ENCODE measurements around the gene SPOCK1.

The SPOCK1 gene

GRCh38 chr5:137114529-137114928, 384.6 kb downstream of the SPOCK1 start:
- H3K27ac ChIP-seq = no peak overlapping the region
- H3K4me3 ChIP-seq = no peak overlapping the region

- H3K4me3 ChIP-seq = no peak overlapping the region
- H3K27ac ChIP-seq = no peak overlapping the region
Measured at GRCh38 chr5:137113939-137114338, 385.2 kb downstream of the SPOCK1 start.

GRCh38 chr5:137113161-137113560, 386.0 kb downstream of the SPOCK1 start:
- no peak overlapping the region for H3K4me3 ChIP-seq
- H3K27ac ChIP-seq = no peak overlapping the region

- Histone ChIP-seq H3K27ac (no peak overlapping the region), H3K4me3 (no peak overlapping the region)
Measured at GRCh38 chr5:137105351-137106035, 393.6 kb downstream of the SPOCK1 start.

GRCh38 chr5:137101544-137101943, 397.6 kb downstream of the SPOCK1 start:
- Histone ChIP-seq H3K4me3 (no peak overlapping the region), H3K27ac (no peak overlapping the region)

- H3K4me3 ChIP-seq = no peak overlapping the region
- no peak overlapping the region for H3K27ac ChIP-seq
Measured at GRCh38 chr5:137099651-137100050, 399.5 kb downstream of the SPOCK1 start.

- Histone ChIP-seq H3K27ac (no peak overlapping the region), H3K4me3 (no peak overlapping the region)
Measured at GRCh38 chr5:137098663-137099062, 400.5 kb downstream of the SPOCK1 start.

GRCh38 chr5:137098238-137098637, 400.9 kb downstream of the SPOCK1 start:
- H3K4me3 ChIP-seq = no peak overlapping the region
- no peak overlapping the region for H3K27ac ChIP-seq

- Histone ChIP-seq H3K27ac (no peak overlapping the region), H3K4me3 (no peak overlapping the region)
Measured at GRCh38 chr5:137097203-137097602, 401.9 kb downstream of the SPOCK1 start.

- no peak overlapping the region for H3K27ac ChIP-seq
- no peak overlapping the region for H3K4me3 ChIP-seq
Measured at GRCh38 chr5:137096149-137097103, 402.7 kb downstream of the SPOCK1 start.

- Histone ChIP-seq H3K27ac (no peak overlapping the region), H3K4me3 (no peak overlapping the region)
Measured at GRCh38 chr5:137095597-137095996, 403.5 kb downstream of the SPOCK1 start.

GRCh38 chr5:137092831-137093230, 406.3 kb downstream of the SPOCK1 start:
- H3K27ac ChIP-seq = no peak overlapping the region

GRCh38 chr5:137091472-137091871, 407.7 kb downstream of the SPOCK1 start:
- no peak overlapping the region for H3K27ac ChIP-seq
- H3K4me3 ChIP-seq = no peak overlapping the region

More at GRCh38 chr5:137092831-137093230, 406.3 kb downstream of the SPOCK1 start:
- no peak overlapping the region for H3K4me3 ChIP-seq

- H3K27ac ChIP-seq = peak overlapping the region in 1 of 21 experiments; percentile 15
Measured at GRCh38 chr5:137090721-137091120, 408.4 kb downstream of the SPOCK1 start.

GRCh38 chr5:137090151-137090550, 409.0 kb downstream of the SPOCK1 start:
- no peak overlapping the region for H3K4me3 ChIP-seq
- peak overlapping the region in 1 of 21 experiments; percentile 15 for H3K27ac ChIP-seq

More at GRCh38 chr5:137090721-137091120, 408.4 kb downstream of the SPOCK1 start:
- H3K4me3 ChIP-seq = no peak overlapping the region

- Histone ChIP-seq H3K4me3 (no peak overlapping the region), H3K27ac (no peak overlapping the region)
Measured at GRCh38 chr5:137088175-137088574, 411.0 kb downstream of the SPOCK1 start.

GRCh38 chr5:137086342-137086741, 412.8 kb downstream of the SPOCK1 start:
- Histone ChIP-seq H3K4me3 (no peak overlapping the region), H3K27ac (no peak overlapping the region)

GRCh38 chr5:137085206-137085605, 413.9 kb downstream of the SPOCK1 start:
- Histone ChIP-seq H3K27ac (no peak overlapping the region), H3K4me3 (no peak overlapping the region)

- H3K27ac ChIP-seq = no peak overlapping the region
- no peak overlapping the region for H3K4me3 ChIP-seq
Measured at GRCh38 chr5:137084016-137084415, 415.1 kb downstream of the SPOCK1 start.

- no peak overlapping the region for H3K4me3 ChIP-seq
- no peak overlapping the region for H3K27ac ChIP-seq
Measured at GRCh38 chr5:137082951-137083350, 416.2 kb downstream of the SPOCK1 start.

GRCh38 chr5:137078171-137078665, 420.9 kb downstream of the SPOCK1 start:
- no peak overlapping the region for H3K27ac ChIP-seq
- no peak overlapping the region for H3K4me3 ChIP-seq
